GOT3 (cell line): ENCODE measurements around the gene LRP1.

ENCODE experiments used
- DNase-seq: peaks from one replicate; lab custom pipeline; 2025; ENCODE audit warnings: mixed read lengths; lab: John Stamatoyannopoulos, UW

Gene LRP1

DNA sequence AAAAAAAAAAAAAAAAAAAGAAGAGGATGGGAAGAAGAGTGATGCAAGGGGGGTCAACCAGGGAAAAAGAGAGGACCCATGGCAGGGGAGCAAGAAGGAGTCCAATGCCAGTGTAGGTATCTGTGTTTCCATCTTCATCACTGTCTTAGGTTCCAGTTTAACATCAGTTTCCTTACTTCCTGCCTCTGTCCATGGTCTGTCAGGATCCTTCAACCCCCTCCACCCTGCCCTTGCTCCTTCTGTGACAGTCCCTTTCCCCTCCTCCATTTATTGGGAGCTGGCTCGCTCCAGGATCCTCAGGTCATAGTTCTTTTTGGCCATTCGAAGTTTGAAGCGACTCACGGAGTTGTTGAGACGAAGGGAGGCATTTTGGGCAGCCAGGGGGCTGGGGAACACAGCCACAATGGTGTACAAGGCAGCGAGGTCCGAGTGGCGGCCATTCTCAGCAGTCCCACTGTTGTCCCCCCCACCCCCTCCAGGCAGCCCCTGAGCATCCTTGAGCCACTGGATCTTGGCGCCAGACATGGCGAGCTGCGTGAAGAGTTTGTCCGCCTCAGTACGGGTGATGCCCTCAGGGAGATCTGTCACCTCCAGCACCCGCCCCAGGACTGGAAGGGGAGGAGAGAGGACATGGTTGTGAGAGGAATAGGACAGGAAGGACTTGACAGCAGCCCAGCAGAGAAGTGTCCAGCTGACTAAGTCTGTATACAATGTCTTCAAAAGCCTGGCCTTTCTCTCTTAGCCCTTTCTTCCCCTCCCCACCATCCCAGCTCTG is 126.4 kb downstream of the LRP1 start:
- no peak for DNase-seq

GRCh38 chr12:57255916-57256315 is 127.6 kb downstream of the LRP1 start:
- no peak for DNase-seq

GRCh38 chr12:57258977-57259970 is 131.0 kb downstream of the LRP1 start:
- no peak for DNase-seq

GRCh38 chr12:57260366-57260765 is 132.1 kb downstream of the LRP1 start:
- DNase-seq = no peak

GRCh38 chr12:57261428-57261865 is 133.2 kb downstream of the LRP1 start:
- no peak for DNase-seq

DNA sequence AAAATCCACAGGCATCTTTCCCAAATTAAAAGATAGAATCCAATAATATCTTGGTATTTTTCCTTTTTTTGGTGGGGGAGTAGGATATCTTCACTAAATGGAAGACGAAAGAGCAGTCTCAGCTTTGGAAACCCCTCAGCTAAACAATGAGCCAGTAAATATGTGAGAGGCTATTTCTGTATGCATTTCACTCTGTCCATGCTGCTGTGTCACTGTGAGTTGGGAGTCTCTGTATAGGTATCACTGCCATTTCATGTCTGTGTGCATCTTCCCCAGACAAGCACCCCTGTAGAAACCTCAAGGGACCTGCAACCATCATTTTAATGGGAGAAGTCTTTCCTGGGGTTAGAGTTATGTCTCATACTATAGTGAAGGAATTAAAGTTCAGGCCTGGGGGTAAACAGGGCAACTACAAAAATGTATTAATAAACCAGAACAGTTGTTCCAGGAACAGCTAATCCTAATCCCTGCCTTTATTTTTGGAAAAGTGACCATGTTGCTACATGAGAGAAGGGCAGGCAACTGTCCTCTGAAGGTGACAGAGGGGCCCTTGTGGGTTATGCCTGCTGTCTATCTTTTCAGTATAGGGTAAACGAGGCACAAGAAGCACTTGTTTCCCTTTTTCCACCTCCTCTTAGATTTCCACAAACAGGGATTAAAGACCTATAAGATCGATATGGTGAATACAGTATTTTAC is 134.0 kb downstream of the LRP1 start:
- DNase-seq = no peak
